ENCODE data around the gene MBOAT2.
"Not testable (repeated sequence)": the region's sequence is repeated elsewhere in the genome, so short reads cannot be mapped to it uniquely, and the experiment has no call there.

Gene MBOAT2, protein sequence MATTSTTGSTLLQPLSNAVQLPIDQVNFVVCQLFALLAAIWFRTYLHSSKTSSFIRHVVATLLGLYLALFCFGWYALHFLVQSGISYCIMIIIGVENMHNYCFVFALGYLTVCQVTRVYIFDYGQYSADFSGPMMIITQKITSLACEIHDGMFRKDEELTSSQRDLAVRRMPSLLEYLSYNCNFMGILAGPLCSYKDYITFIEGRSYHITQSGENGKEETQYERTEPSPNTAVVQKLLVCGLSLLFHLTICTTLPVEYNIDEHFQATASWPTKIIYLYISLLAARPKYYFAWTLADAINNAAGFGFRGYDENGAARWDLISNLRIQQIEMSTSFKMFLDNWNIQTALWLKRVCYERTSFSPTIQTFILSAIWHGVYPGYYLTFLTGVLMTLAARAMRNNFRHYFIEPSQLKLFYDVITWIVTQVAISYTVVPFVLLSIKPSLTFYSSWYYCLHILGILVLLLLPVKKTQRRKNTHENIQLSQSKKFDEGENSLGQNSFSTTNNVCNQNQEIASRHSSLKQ
- total RNA-seq, result 0.56 reads per million

DNA sequence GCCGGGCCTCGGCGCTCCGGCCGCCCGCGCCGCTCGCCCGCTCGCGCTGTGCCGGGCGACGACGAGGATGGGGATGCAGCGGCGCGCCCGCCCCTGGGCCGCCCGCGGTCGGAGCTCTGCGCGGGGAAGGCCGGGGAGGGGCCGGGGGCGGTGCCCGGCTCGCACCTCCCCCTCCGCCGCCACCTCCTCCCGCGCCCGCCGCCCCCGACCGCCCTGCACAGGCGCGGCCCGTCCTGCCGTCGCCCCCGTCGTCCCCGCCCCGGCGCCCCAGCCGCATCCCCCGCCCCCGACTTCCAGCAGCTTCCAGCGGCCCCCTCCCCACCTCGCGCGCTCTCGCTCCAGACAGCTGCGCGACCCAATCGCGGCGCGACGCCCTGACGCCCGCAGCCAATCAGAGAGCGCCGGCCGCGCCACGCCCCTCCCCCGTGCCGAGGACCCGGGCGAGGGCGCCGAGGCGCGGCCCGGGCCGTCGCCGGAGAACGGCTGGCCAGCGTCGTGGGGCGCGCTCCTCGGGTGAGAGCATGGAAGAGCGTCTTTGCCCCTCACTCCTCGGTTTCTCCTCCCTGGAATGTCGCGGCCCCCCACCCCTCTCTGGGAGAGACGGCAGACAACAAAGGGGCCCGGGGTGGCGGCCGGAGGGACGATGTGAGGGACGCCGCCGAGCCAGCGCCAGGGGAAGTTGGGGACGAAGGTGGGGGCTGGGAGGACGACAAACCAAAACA is at the start of gene MBOAT2:
MBOAT2 (minus strand) TSS at position 69 of the 722 bp plus-strand sequence. CDS start 70 bp downstream, outside the sequence.
- peak; percentile 63 for DNase-seq

DNA sequence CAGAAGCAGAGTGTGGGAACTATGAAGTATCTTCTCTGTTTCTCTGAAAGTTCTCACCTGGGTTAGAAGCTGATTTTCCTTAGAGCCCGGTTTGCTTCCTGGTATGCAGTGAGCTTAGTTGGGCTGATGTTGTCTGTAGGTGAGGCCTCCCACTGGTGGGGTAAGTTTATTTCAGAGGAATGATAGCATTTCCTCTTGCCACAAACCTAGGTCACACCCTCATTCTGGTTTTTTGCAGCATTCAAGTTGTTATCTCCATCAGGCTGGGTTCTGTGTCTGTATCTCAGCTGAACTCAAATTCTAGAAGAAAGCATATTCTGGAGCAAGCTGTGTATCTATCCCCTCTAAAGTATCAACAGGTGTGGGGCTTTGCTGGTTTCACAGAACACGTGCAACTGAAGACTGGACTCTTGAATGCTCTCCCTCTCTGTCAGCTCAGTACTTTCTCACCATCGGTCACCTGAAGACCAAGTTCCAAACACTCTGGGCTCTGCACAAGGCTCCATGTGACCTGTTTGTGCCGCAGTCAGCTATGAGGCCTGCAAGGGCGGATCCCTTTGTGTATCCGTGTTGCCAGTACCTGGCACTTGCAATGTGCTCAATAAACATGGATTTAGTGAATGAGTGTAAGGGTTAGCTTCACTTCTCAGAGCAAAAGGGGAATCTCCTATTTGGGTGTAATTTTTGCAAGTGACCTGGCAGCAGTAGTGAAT is 49.5 kb upstream of the MBOAT2 start:
- no peak for DNase-seq

DNA sequence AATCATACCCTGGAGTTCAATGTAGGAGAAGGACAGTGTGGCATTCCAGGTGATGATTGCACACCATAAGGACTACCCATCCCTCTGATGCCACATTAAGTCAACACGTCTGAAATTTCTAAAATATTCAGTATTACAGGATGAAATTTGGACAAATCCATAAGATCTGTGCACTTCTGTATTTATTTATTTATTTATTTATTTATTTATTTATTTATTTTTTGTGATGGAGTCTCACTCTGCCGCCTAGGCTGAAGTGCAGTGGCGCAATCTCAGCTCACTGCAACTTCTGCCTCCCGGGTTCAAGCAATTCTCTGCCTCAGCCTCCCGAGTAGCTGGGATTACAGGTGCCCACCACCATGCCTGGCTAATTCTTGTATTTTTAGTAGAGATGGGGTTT is 48.0 kb upstream of the MBOAT2 start:
- DNase-seq, result not testable (repeated sequence)

DNA sequence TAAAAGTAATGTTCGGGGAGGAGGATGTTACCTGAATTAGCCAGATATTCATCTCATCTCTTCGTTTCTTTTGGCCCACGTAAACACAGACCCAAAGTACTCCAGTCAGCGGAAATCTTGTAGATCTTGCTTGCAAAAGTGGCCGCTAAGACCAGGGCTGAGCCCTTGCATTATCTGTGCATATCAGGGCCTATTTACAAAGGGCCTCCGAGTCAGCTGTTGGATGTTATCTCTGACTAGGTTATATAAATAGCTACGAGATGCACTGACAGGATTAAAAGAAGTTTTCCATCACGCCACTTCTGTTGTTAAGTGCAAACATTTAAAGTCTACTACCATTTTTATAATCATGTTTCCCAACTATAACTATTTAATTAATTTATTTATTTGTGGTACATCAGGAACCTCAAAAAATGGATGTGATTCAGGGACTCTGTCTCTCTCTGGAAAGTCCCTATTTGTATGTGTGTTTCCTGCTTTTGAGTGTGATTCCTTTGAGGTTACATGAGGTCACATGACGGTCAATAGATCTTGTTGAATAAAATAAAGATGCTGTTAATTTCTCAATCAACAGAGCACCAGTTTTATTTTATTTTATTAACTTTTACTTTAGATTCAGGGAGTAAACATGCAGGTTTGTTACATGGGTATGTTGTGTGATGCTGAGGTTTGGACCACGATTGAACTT is 46.8 kb upstream of the MBOAT2 start:
- no peak for DNase-seq

DNA sequence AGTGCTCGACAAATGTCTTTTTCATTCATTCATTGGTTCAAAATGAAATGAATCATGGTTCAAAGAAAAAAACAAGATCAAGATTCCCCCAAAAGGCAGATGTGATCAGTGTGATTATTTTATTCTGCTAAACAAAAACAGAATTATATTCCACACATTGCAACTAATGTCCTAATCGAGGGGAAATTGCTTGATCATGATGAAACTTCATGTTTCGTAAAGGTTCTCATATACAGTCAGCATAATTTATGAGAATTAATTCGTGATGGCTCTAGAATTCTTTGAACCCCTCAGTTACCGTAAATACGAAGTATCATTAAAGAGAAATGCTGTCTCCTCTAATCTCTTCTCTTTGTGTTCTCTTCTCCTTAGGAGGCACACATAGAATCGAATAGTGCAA is 42.1 kb upstream of the MBOAT2 start:
- DNase-seq, result no peak

DNA sequence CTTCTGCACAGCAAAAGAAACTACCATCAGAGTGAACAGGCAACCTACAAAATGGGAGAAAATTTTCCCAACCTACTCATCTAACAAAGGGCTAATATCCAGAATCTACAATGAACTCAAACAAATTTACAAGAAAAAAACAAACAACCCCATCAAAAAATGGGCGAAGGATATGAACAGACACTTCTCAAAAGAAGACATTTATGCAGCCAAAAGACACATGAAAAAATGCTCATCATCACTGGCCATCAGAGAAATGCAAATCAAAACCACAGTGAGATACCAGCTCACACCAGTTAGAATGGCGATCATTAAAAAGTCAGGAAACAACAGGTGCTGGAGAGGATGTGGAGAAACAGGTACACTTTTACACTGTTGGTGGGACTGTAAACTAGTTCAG is 40.0 kb upstream of the MBOAT2 start:
- DNase-seq, result not testable (repeated sequence)

DNA sequence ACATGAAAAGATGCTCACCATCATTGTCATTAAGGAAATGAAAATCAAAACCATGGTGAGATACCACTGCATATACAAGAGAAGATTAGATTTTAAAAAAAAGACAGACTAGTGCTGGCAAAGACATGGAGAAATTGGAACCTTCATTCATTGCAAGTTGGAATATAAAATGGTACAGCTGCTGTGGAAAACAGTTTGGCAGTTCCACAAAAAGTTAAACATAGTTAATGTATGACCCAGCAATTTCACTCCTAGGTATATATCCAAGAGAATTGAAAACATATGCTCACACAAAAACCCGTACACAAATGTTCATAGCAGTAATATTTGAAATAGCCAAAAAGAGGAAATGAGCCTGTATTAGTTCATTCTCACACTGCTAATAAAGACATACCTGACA is 33.7 kb upstream of the MBOAT2 start:
- no peak for DNase-seq

DNA sequence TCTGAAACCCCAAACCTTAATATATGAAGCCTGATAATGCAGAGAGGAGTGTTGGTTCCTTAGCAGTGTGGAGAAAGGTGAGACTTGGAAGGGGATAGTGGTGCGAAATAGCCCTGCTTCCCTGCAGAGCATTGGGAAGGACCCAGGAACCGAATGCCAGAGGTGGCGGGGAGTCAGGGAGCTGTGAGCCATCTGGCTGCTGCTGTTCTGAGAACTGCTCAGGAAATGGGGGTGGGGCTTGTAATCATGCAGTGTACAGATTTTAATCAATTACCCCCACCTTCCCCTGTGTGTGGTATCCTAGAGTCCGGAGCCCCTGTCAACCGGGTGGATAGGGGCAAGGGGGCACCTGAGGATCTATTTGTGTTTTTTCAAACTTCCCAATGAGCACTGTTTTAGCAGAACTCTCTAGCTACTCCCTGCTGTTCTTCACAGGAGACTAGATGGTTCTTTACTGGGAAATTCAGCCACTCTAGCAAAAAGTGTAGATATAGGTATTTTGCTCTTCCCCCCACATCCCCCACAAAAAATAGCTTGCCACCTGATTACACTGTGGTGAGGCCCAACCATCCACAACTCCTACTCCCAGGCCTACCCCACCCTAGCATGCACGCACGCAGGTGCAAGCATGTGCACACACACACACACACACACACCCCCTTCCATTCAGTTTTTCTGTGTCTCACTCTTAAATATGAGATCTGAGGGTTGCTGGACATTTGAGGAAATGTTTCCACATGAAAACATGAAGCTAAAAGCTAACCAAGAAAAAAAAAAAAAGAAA is 30.1 kb upstream of the MBOAT2 start:
- no peak for DNase-seq

DNA sequence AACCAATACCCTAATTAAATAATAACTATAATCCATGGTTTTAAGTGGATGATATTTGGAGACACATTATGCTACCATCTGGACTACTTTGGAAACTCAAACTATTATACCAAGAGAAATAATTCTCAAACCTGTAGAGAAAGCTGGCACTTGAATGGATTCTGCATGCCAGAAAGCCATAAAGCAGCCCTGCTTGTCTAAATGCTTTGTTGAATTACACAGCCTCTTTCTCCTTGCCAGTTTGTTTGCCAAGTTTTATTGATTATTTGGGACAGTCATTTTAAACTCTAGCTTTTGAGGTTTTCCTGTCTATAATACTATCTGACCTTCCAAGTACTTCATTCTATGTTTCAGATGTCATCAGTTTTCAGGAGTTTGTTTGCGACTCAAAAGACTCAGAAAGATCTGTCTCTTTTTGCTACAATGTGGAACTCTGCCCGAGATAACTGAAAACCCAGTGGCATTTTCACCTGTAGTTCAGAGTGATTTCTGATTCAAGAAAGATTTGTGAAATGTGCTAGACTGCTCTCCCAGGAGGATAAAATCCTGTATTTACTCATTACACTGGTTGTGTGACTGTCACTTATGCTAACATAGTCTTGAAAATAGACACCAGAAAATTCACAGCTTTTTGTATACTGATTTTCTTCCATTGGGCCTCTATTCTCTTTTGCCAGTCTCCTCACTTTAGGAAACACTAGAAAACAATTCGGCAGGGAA is 29.2 kb upstream of the MBOAT2 start:
- DNase-seq, result no peak

DNA sequence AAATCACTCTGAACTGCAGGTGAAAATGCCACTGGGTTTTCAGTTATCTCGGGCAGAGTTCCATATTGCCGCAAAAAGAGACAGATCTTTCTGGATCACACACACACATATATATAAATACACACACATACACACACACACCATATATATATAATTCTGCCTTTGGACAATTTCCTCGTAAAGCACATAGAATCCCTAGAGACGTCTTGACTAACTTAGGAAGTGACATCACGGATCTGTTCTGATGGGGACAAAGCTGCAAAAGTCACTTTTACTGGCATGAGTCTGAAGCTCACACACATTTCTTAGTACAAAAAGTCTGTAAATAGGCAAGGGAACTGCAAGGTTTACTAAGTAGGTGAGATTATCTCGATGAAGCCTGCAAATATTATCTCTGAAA is 28.6 kb upstream of the MBOAT2 start:
- no peak for DNase-seq

DNA sequence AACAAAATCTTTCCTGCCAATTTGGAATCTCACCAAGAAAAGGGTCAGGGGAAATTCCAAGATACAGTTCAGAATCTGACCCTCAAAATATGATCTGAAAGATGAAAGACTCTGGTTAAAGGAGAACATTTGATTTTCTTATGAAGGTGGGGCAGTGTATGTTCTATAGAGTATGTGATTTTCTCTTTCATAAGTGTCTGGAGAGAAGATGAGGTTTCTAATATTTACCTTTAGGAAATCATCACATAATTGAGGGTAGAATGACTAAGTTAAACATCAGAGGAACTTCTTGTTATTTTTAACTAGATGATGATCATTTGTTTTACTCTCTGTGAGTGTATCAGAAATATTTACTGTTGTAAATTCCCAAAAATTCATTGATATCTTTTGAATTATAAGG is 27.8 kb upstream of the MBOAT2 start:
- DNase-seq, result no peak

DNA sequence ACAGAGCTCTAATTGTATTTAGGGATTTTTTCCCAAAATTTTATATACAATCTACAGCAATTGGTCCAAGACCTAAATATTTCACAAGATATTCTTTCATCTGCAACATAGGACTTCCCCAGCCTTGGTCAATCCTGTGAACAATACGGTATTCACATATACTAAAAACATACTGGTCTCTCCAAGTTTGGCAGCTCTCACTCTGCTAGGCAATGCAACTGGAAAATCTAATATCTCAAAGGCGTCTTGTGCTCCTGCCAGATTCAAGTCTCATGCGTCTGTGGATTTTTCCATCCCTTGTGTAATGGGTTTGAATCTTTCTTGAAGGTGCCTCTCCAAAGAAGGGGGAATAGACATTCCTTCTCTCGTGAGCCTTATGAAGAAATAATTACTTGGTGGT is 27.4 kb upstream of the MBOAT2 start:
- DNase-seq, result no peak

DNA sequence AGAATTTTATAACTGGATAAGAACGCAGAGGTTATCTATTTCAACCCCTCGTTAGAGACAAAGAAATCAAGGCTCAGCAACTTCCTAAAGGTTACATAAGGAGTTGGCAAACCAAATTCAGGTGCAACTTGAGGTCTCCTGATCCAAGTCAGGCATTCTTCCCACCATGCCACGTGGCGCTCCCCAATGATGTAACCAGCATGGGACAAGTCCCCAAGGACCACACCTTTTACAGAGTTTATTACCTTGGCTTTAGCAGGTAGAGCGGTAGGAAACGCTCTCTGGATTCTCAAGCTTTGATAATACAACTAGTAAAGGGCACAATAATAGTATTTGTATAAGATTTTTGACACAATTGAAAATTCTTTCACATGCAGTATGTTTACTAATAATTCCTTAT is 26.7 kb upstream of the MBOAT2 start:
- no peak for DNase-seq

DNA sequence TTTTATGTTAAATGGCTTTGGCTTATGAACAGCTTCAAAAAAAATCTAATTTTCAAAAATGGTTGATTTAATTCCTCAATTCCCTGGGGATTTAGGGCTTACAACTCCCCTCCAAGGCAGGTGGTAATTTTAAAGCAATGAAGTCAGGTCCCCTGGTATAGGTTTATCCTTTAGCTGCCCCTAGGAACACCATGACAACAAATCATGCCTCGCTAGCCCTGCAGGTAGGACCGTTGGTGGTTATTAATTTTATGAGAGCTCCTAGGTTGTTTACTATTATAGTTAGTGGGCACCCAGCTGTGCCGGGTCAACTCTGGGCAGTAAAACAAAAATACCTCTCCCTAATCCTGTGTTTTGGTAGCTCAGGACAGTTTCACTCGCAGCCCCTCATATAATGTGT is 26.2 kb upstream of the MBOAT2 start:
- DNase-seq, result no peak

DNA sequence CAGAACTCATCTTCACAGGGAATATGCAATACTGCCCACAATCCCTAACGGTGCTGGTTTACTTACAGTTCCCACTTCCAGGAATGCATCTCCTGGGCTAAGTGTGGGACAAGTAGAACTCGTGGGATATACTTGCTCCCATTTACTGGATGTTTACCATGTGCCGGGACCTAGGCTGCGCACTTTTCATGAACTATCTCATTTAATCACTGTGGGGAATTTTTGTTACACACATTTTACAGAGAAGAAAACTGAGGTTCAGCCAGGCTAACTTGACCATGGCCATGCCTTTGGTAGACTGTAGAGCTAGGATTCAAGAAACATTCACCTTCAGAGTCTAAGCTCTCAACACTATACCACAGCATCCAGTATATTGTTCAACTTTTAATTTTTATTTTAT is 24.4 kb upstream of the MBOAT2 start:
- no peak for DNase-seq

DNA sequence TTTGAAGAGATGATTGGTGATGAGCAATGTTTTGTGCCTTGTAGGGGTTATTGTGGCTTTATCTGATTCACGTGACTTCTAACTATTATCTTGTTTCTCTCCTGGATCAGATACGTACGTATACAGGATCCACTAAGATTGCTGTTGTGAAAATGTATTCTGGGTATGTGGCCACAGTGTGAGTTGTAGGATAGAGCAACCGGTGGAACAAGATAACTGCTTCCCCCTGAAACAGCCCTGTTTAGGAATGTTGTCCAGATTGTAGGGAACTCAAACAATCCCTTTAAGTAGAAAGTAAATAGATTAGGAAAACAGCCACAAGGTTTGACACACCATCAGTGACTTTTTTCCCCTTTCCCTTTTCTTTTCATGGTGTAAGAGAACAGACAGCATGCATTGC is 22.3 kb upstream of the MBOAT2 start:
- DNase-seq, result no peak

DNA sequence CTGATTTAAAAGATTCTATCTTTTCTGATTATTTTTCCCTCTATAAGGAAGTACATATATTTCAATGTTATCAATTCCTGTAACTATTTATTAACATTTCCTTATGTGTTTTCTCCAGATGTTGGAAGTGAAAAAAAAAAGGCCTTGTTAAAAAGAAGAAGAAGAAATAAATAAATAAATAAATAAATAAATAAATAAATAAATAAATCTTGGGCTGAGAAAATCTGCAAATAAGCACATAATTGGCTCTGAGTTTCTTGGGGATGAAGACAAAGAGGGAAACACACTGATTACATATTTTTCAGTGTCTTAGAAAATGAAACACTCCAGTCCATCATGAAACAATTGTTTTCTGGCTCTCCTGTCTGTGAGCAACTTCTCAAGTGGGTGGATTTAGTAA is 21.1 kb upstream of the MBOAT2 start:
- no peak for DNase-seq

DNA sequence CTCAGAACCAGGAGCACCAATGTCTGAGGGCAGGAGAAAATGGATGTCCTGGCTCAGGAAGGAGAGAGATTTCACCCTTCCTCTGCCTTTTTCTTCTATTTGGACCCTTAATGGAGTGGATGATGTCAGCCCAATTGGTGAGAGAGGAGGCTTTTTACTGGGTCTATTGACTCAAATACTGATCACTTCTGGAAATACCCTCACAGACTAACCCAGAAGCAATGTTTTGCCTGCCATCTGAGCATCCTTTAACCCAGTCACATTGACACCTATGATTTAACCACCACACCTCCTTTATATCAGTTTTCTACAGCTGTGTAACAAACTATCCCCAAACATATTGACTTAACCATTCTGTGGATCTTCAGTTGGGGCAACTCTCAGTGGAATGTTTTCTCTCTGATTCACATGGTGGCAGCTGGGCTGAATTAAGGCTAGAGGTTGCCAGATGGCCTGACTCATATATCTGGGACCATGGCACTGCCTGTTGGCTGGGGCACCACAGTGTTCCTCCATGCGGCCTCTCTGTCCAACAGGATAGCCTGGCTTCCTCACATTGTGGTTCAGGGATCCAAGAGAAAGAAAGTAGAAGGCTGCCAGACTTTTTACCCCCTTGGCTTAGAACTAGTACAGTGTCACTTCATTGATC is 18.2 kb upstream of the MBOAT2 start:
- DNase-seq, result no peak

DNA sequence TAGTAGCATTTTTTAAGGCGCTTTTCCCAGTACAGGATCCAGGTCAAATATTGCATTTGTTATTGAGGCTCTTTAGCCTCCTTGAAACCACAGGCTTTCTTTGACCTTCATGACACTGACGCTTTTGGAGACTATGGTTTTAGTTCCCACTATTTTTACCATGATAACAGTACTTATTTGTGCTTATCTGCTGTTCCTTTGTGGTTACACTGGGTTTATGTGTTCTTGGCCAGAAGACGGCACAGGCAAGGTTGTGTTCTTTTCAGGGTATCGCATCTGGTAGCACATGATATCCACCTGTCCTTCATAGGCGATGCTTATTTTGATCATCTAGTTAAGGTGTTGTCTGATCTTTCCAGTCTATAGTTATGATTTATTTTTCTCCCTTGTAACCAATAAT is 16.8 kb upstream of the MBOAT2 start:
- no peak for DNase-seq

DNA sequence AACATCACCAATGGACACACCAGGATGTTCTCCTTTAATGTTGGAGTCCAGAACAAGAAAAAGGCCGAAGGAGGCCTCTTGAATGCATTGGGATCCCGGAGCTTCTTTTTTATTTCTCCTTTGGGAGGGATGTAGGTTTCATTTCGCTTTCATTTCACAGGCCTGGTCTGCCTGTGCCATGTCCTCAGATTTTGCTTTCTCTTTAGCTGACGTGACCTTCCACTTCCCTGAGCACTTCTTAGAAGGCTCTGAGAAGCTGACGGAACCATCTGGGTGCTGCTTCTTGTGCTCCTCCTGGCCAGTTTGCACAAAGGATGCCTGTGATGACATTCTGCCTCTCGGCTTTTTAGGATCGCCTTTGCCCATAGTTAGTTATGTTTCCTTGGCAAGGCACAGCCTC is 15.1 kb upstream of the MBOAT2 start:
- no peak for DNase-seq

DNA sequence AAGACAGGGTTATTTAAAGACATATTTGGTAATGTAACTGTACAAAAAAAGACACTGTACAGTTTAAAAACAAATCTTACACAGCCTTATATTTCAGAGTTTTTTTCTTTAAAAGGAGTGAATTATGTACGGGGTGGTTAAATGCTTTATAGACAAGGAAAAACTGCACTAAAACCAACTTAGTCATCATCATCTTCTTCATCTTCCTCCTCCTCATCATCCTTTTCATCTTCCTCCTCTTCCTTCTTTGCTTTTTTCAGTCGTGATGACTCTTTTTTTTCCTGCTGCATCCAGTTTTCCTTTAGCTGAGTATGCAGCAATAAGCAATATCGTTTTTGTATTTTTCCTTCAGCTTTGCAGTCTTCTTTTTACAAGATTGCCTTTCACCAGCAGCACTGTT is 14.6 kb upstream of the MBOAT2 start:
- DNase-seq, result no peak
